HG03108 (cell line): Measurements from ENCODE around the gene ADAM17.
"Not testable (repeated sequence)": the region's sequence is repeated elsewhere in the genome, so short reads cannot be mapped to it uniquely, and the experiment has no call there.

Experiments used
- ATAC-seq: cut with Tn5 transposase; IDR thresholded peaks from one replicate; pipeline ENCODE4 v1.9.1; 2021; ENCODE audit warnings: moderate library complexity; ENCODE audit not compliant: unreplicated experiment

The ADAM17 gene

DNA sequence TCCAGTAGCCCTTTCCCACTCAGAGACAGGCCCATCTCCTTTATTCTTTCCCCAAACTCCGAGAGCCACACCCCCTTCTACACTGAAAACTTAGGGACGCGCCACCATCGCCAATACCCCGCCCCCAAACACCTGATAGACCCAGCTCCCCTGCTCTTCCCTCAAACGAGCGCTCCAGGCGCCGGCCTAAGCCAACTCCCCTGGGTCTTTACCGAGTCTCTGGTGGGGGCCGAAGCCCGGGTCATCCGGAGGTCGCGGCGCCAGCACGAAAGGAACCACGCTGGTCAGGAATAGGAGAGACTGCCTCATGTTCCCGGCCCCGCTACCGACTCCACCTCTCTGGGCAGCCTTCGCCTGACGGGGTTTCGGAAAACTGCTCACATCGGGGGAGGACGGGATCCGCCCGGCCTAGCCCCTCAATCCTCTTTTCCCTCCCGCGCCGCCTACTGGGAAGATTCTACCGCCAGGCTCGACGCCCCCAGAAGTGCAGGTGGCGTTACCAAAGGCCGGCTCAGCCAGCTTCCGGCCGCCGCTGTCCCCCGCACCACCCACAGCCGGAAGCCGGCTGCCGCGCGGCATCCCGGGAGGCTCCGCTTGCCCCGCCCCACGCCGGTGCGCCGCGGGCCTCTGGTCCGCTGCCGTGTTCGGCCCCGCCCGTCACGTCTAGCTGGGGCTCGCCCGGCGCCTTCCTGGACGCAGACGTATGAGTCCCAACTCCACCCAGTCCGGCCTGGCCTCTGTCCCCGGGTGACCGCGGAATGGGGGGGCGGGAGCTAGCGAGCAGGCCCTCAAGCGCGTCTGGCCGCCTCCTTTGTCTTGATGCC, at the start of gene ADAM17:
Gene ADAM17, minus strand, starts transcription at position 534 of the 824 bp plus-strand sequence. Its CDS starts 225 bp downstream, at position 309.
- peak; percentile 88 for ATAC-seq

DNA sequence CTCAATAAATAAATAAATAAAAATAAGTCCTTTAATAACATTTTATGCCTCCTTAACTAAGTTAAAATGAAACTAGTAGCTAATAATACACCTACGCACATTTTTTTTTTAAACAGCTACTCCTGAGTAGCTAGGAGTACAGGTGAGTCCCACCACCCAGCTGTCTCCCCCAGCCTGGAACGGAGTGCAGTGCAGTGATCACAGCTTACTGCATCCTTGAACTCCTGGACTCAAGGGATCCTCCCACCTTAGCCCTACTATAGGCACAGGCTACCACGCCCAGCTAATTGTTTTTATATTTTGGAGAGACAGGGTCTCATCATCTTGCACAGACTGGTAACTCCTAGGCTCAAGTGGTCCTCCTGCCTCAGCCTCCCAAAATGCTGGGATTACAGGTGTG, 46.8 kb upstream of the ADAM17 start:
- ATAC-seq: no peak

DNA sequence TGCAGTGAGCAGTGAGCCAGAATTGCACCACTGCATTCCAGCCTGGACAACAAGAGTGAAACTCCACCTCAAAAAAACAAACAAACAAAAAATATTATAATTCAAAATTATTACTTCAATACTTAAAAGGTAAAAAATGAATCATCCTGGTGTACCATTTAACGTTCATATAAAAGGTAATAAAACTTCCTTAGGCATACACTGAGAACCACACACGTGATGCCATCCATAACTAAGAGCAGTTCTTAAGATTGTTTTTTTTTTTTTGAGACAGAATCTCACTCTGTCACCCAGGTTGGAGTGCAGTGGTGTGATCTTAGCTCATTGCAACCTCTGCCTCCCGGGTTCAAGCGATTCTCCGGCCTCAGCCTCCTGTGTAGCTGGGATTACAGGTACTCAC, 45.8 kb upstream of the ADAM17 start:
- ATAC-seq: no peak

DNA sequence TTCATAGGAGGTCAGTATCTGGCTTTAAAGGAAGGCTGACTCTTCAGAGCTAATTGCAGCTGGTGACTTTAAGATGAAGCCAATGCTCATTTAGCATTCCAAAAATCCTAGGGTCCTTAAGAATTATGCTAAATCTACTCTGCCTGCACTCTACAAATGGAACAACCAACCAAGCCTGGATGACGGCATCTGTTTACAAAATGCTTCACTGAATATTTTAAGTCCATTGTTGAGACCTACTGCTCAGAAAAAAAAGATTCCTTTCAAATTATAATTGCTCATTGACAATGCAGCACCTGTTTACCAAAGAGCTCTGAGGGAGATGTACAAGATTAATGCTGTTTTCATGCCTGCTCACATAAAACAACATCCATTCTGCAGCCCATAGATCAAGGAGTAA, 43.8 kb upstream of the ADAM17 start:
- no peak for ATAC-seq

DNA sequence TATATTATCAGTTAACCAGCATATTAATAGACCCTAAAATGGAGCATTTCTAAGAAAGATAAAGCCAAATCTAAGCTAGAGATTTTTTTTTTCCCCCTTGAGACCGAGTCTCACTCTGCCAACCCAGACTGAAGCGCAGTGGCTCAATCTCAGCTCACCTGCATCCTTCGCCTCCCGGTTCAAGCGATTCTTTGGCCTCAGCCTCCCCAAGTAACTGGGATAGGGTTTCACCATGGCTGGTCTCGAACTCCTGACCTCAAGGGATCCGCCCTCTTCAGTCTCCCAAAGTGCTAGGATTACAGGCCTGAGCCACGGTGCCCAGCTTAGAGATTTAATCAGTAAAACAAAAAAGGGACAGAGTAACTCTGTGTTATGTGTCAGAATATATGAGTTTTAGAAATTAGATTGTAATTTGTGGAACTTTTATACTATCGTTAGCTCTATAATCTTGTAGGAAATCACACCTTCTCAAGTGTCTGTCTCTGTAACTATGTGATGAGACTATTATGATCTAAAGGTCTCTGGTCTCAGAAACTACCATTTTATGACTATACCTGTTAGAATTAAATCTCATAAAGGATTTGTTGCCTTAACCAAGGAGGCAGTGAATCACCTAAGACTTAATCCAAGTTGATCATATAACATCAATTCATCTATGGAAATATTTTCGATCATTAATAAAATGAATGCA, 41.1 kb upstream of the ADAM17 start:
- no peak for ATAC-seq

DNA sequence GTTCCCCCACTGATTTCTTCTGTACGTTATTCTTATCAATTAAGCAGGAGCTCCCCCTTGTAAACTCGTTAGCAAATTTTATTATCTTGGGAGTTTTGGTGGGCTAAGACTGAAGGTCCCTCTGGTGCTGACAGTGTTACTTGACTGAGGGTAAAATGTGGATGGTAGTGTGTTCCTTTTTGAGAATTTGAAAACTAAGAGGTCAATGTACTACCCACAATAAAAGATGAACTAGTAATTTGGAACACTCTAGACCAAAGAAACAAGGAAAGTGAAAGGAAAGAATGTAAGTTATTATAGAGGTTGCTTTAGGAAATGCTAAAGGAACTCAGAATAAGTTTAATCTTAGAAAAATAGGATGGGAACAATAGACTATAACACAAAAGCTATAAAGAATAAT, 40.1 kb upstream of the ADAM17 start:
- no peak for ATAC-seq

DNA sequence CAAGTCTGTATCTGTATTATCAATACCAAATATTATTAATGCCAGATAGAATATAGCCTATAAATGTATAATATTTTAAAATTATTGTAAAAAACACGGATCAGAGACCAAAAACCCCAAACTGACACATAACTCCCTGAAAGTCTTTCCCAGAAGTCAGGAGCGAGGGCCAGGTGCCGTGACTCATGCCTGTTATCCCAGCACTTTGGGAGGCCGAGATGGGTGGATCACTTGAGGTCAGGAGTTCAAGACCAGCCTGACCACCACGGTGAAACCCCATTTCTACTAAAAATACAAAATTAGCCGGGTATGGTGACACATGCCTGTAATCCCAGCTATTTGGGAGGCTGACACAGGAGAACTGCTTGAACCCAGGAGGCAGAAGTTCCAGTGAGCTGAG, 39.6 kb upstream of the ADAM17 start:
- ATAC-seq: not testable (repeated sequence)

DNA sequence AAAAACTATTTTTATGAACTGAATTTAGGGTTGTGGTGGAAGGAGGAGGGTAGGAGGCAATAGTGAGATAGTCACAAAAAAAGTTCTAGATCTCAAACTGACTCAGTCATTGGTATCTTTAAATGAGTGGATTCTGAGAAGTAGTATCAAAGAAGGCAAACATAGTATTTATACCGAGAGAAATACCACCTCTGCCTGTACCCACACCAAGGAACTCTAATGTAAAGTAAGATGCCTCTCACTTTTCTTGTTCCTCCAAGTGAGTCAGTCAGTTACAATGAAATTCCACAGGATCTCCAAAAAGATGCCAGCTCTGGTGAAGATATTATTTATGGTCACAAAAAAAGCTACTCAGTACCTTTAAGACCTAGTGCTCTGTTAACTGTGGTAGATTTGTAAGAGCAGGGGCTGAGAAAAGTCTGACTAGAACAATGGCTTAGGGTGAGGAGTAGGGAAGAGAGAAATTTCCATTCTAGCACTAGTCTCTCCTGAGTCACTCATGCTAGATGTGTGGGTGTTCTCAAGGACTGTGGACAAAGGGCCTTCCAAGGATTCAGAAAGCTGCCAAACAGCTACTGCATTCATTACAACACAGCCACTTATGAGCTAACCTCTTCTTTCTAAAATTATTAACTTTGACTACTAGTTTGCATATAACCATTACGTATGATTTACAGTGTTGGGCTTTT, 38.9 kb upstream of the ADAM17 start:
- no peak for ATAC-seq

DNA sequence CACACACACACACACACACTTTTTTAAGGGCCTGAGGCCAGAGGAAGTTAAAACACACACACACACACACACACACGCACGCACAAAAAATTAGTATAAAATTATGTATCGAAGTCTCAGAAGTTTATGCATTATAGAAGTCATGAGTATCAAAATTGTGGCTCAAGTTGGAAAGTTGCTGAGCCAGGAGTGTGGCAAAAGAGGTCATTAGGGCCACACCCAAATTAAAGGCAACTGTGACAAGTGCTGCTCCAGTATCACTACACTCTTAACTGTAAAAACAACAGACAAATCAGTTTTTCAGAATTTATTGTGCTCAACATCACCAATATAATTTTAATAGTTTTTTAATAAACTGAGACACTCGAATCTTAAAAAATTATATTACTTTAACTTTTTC, 38.3 kb upstream of the ADAM17 start:
- no peak for ATAC-seq

DNA sequence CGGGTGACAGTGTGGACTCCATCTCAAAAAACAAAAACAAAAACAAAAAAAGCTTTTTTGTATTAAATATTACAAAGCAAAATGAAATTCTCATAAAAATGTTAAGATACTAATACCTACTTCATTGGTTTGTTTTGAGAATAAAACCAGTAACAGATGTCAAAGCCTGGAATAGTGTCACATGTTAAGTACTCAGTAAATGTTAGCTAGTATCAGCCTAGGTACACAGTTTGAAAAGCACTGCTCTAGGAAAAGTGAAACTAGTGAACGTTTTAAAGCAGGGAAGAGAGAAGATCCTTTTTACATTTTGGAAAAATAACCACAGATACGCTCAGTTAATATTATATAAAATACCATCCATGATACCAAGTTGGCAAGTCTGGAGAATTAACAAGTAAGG, 37.1 kb upstream of the ADAM17 start:
- no peak for ATAC-seq

DNA sequence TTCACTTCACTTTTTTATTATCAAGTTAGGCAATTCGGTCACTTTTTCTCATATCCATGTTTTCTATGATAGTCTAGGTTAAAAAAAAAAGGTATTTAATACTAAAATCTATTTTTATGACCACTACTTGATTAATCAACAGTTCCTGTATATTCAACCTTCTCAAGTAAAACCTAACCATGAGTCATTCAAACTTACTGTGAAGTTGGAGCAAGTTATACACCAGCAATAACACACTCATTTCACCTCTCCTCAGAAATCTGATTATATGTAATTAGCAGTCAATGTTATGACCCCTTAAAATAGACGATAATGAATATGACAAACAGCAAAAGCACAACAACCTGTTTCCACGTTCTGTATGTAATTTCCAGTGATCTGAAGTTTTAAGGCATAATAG, 35.0 kb upstream of the ADAM17 start:
- no peak for ATAC-seq

DNA sequence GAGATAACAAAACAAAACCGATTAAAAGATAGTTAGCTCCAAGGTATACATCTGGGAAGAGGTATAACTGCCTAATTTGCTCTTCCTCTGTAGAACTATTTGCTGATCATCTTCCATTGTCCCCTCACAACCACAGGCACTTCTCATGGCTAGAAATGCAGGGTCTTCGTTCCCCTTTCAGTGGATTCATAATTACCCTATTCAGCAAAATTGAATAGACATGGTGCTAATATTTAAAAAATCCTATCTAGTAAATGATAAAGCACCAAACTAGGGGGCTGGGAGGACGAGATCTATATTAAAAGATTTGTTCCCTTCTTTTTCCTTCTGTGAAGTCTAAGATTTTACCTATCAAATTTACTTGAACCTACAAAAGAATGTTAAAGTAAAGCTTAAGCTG, 30.8 kb upstream of the ADAM17 start:
- no peak for ATAC-seq

DNA sequence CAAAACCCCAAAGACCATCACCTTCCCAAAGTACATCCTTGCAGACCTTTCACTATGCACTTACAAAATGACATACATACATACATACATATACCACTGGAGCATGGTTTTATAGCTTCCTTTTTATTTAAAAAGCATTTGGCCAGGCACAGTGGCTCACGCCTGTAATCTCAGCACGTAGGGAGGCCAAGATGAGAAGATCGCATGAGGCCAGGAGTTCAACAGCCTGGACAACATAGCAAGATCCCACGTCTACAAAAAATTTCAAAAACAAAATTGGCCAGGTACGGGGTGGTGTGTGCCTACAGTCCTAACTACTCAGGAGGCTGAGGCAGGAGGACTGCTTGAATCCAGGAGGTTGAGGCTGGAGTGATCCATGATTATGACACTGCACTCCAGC, 29.9 kb upstream of the ADAM17 start:
- ATAC-seq: no peak

DNA sequence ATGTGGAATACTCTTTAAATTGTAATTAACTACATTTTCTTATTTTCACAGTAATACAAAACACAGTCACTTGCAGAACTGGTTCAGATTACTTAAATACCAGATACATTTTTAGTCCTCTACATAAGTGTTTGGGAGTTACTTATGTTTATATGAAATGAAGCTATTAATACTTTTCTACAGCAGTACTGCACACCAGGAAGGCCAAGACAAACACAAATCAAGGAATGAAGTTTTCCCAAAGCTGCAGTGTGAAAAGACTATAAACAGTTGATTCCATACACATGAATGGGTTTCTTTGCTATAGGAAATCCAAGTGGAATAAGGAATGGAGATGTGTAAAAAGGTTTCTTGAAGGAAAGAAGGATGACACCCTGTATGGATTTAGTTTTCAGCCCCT, 29.3 kb upstream of the ADAM17 start:
- not testable (repeated sequence) for ATAC-seq

DNA sequence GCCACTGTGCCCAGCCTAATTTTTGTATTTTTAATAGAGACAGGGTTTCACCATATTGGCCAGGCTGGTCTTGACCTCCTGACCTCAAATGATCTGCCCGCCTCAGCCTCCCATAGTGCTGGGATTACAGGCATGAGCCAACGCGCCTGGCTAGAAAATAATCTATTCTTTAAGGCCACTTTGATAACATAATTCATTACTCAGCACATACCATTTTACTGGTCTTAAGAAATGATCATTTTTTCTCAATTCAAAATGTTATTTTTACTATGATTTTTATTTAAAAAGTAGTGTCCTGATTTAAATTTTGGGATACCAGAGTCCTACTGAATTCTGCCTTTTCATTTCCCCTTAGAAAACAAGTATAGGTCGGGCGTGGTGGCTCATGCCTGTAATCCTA, 27.0 kb upstream of the ADAM17 start:
- ATAC-seq: no peak

DNA sequence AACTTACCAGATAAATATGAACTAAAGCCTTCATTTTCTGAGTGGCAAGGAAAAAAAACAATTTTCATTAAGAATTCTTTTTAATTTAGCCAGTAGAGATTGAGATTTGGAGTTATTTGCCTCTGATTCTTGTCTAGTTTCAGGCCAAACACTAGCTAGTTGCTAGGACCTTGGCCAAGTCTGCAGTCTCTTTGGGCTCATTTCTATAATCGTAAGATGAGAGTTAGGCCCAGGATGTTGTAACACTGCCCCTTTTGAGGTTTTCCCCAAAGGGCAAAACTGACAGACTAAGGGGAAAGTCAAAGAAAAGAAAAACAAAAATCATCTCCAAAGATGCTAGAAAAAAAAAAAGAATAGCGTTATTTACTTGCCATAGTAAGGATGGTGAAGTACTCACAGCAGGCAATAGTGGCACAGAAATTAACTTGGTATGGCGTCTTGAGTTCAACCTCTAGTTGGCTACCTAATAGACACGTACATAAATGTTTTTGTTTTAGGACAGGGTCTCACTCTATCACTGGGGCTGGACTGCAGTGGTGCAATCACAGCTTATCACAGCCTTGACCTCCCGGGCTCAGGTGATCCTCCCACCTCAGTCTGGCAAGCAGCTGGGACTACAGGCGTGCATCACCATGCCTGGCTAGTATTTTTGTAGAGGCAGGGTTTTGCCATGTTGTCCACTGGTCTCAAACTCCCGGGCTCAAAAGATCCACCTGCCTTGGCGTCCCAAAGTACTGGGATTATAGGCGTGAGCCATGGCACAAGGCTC, 23.0 kb upstream of the ADAM17 start:
- no peak for ATAC-seq

DNA sequence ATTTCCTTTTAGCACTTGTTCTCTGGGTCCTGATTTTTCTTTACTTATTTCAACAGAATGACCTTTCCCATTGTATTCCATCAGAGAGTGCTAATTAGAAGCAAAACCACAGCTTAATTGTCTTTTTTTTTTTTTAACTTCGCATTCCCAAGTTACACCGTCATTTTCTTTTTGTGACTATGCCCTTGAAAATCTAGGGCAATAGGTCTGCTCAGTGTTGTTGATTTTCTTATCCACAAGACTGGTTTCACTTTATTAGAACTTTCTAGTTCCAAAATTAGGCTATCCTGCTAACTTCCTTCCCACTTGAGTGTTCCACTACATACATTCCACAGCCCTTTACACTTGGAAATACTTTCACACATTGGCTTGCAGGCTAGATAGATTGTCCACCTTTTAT, 18.7 kb upstream of the ADAM17 start:
- no peak for ATAC-seq

DNA sequence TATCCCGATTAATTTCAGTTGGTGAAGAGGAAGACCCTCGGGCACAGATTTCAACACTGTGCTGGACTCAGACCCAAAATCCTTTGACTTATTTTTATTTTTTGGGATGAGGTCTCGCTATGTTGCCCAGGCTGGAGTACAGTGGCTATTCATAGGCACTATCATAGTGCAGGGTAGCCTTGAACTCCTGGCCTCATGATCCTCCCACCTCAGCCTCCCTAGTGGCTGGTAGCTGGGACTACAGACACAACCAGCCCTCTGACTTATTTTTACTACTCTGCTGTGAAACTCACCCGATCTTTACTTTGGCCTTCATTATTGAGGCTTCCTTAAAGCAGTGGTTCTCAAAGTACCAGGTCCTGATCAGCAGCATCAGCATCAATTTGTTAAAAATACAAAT, 18.2 kb upstream of the ADAM17 start:
- no peak for ATAC-seq

DNA sequence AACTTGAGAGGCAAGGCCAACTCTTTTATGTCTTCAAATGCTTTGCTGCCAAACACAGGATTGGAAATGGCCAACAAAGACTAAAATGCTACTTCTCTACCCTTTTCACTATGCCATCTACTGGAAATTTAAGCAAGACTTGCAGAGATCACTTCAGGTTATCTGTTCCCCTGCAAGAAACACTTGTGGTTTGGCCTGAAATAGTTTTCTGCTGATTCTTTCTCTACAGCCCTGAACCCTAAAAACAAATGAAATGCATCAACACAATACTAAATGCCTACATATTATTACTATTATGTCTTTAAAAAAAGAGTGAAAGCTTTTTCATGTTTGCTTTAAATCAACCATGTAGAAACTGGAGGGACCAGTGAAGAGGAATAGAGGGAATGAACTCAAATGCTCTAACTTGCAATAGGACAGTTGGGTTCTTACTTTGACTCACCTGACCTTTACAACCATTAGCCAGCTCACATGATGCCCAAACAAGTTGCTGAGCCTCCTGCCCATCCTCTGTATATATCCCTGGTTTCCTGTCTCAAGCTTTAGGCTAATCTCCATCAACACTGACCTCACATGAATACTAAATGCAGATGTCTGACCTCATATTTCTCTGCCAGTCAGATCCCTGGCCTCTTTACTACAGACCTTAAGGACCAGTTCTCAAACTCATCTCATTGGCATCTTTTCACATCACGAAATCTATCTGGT, 17.5 kb upstream of the ADAM17 start:
- no peak for ATAC-seq

DNA sequence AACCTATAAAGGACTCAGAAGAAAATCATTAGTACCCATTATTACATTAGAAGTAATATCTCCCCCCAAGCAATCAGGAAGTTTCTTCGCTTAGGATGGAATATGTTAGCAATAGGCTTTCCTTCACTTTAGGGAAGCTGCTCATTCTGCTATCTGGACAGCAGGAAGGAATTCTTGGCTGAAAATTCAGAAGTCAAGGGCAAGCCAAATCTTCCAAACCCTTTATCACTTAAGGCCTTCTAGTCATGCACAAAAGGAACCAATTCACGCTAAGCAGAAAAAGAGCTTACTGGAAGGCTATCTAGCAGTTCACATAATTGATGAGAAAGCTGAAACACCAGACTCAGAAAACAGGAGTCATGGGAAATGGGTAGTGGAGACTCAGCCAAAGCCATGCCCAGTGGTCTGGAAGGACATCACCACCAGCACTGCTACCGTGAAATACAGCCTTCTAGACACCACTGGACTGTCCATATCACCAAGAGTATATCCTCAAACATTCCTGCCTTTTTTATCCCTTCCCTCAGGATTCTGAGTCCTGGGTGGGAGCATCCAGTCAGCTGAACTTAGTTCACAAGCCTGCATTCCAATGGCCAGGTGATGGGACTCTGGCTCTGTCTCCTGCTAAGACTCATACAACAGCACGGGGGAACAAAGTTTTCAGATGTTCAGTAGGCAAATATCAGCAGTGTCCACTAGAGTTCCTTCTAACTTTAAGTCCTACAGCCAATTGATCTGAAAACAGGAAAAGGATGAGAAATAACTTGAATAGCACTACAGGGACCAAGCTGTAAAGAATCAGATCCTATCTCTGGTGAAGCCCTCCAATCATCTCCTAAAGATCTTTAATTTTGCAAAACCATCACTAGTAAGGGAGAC, 14.8 kb upstream of the ADAM17 start:
- no peak for ATAC-seq
